ENCODE data around the gene TMEM9B.

Gene TMEM9B

GRCh38 chr11:8908099-8908498 lies 56.1 kb downstream of the TMEM9B start:
- Histone ChIP-seq H3K27me3 (no peaks in the 10 kb centered on the region), H3K36me3 (no peaks in the 10 kb centered on the region), H3K9me3 (no peaks in the 10 kb centered on the region), H3K4me1 (no peaks in the 10 kb centered on the region), H3K4me3 (ENCODE audit: low read depth, low read length) (no peak overlapping the region)
- no peak for DNase-seq
- TF ChIP-seq CTCF (IDR thresholded peaks at IDR 0.05; ENCODE audit: low read depth, low read length): no peak

GRCh38 chr11:8907116-8907515 lies 57.1 kb downstream of the TMEM9B start:
- H3K4me3 ChIP-seq (ENCODE audit: low read depth, low read length): no peak overlapping the region
- no peak for DNase-seq
- H3K4me1 ChIP-seq: no peaks in the 10 kb centered on the region
- no peak for TF ChIP-seq CTCF (IDR thresholded peaks at IDR 0.05; ENCODE audit: low read depth, low read length)
- no peaks in the 10 kb centered on the region for H3K9me3 ChIP-seq
- H3K36me3 ChIP-seq: no peaks in the 10 kb centered on the region
- H3K27me3 ChIP-seq: no peaks in the 10 kb centered on the region

GRCh38 chr11:8905528-8906165 lies 58.6 kb downstream of the TMEM9B start:
- Histone ChIP-seq H3K9me3 (no peaks in the 10 kb centered on the region), H3K36me3 (no peaks in the 10 kb centered on the region), H3K4me1 (no peaks in the 10 kb centered on the region), H3K4me3 (ENCODE audit: low read depth, low read length) (no peak overlapping the region), H3K27me3 (no peaks in the 10 kb centered on the region)
- DNase-seq: no peak
- TF ChIP-seq CTCF (IDR thresholded peaks at IDR 0.05; ENCODE audit: low read depth, low read length): no peak

GRCh38 chr11:8899119-8899753 lies 65.0 kb downstream of the TMEM9B start:
- Histone ChIP-seq H3K4me1 (no peaks in the 10 kb centered on the region), H3K27me3 (no peaks in the 10 kb centered on the region), H3K4me3 (ENCODE audit: low read depth, low read length) (no peak overlapping the region), H3K9me3 (no peaks in the 10 kb centered on the region), H3K36me3 (no peaks in the 10 kb centered on the region)
- DNase-seq: no peak
- TF ChIP-seq CTCF (IDR thresholded peaks at IDR 0.05; ENCODE audit: low read depth, low read length): no peak

All from BE2C (cell line).